Stimulated activated CD8-positive, alpha-beta memory T cell treated with anti-CD3 and anti-CD28 coated beads, Interleukin-7, amount 100 ng/mL, for 4 hours (primary cell): ENCODE measurements around the gene KIDINS220.

Experiments
- DNase-seq, 2 donors: peaks; one replicate each; pipeline ENCODE4 v3.0.0-alpha.2; 2020; ENCODE audit warnings: low read depth in 2 of 2

KIDINS220 gene

GRCh38 chr2:8805278-8806210 is 31.9 kb downstream of the KIDINS220 start:
- DNase-seq: no peak

- no peak for DNase-seq
Observed at GRCh38 chr2:8803658-8804379, 33.6 kb downstream of the KIDINS220 start.

DNA sequence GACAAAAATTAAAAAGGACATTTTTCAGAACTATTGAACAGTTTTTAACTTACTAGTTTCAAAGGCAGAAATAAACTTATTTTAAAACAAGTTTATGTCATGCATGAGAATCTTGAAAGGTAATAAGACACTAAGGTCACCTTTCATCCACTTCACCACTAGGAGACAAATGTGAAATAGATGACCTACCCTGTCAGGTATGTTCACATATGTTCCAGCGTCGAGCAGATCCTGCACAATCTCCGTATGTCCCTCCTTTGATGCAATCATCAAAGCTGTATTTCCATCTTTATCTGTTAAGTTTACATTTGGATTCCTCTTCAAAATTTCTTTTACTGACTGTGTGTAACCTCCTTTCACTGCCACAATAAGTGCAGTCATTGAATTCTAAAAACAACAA is 34.7 kb downstream of the KIDINS220 start:
- DNase-seq: no peak

- no peak for DNase-seq
Observed at GRCh38 chr2:8800821-8801220, 36.6 kb downstream of the KIDINS220 start.

GRCh38 chr2:8800218-8800617 is 37.2 kb downstream of the KIDINS220 start:
- no peak for DNase-seq

DNA sequence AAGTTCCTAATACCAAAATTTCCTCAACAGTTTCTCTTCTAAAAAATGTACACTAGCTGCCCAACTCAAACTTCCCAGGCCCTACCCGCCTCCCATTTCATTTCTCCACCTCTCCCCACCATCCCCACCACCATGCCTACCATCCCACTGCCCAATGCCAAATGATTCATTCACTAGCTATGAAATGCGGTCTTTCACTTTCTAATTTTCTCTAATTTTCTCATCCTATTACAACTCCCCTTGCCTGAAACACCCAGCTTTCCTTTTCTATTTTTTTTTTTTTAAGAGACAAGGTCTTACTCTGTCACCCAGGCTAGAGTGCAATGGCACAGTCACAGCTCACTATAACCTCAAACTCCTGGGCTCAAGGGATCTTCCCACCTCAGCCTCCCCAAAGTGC is 38.4 kb downstream of the KIDINS220 start:
- no peak for DNase-seq

DNA sequence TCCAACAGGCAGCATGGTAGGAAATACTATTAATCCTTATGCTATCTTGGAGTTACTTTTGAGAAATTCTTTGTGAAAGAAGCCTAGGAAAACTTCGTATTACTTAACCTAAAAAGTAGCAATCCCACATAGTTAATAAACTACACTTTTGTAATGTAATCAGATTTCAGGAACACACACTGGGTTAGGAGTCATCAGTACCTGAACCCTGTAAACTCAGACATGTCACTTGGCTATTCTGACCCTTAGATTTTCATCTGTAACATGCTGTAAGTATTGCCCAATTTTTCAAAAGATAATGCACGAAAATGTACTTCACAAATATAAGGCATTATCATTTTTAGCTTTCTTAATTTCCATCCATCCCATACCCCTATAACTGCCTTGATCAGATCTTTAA is 39.0 kb downstream of the KIDINS220 start:
- DNase-seq: no peak

- no peak for DNase-seq
Observed at GRCh38 chr2:8797682-8798081, 39.7 kb downstream of the KIDINS220 start.

GRCh38 chr2:8796878-8797550 is 40.4 kb downstream of the KIDINS220 start:
- no peak for DNase-seq

- DNase-seq: no peak
Observed at GRCh38 chr2:8796315-8796848, 41.0 kb downstream of the KIDINS220 start.

DNA sequence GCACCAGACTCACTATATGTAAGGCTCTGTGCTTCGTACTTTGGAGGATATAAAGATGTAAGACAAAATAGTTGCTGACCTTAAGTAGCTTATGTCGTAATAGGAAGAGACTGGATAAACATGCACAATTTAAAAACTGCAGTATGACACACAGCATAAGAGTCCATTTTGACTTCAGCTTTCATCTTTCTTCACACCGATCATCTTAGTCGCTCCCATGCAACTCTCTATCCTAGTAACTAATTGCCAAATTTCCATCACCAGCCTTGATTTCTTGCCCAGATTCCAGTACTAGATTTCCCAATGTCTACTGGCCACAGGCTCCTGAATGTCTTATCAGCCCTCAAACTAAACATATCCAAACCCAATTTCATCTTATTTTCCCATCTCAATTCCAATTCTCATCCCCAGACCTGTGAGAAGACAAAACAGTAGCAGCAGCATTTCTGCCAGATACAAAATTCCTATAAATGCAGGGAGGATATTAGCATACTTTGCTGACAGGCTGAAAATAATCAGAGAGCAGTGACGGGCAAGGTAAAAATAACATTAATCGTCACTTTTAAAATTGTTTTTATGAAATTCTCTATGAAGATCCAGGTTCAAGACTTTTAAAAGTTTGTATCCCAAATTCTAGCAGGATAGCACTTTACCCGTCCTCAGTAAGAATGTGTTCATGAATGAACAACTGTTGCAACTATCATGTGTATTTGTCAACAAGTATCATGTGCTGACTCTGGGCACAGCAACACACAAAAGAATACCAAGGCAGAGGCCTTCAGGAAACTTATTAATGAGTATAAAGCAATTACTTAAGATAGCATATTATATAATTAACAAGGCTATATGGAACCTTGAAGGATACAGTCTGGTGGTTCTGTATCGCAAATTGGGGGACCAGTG is 42.2 kb downstream of the KIDINS220 start:
- no peak for DNase-seq

- no peak for DNase-seq
Observed at GRCh38 chr2:8790739-8791162, 46.7 kb downstream of the KIDINS220 start.

- DNase-seq: no peak
Observed at GRCh38 chr2:8786463-8786862, 51.0 kb downstream of the KIDINS220 start.

- DNase-seq: no peak
Observed at GRCh38 chr2:8779795-8780671, 57.4 kb downstream of the KIDINS220 start.

GRCh38 chr2:8774371-8774770 is 63.0 kb downstream of the KIDINS220 start:
- no peak for DNase-seq

- no peak for DNase-seq
Observed at GRCh38 chr2:8767324-8767723, 70.1 kb downstream of the KIDINS220 start.

GRCh38 chr2:8761529-8762164 is 75.8 kb downstream of the KIDINS220 start:
- DNase-seq: no peak

DNA sequence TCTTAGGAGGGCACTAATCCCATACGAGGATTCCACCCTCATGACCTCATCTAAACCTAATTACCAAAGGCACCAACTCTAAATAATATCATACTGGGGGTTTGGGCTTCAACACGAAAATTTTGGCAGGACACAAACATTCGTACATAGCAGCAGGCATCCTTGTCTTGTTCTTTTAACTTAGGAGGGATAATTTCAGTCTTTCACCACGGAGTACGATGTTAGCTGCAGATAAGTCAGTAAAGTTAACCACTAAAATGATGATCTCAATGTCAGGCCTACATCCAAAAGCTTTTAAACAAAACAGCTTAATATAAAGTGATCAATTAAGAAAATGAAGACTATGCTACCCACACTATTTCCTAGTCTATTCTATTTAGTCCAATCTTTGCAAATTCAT is 80.7 kb downstream of the KIDINS220 start:
- DNase-seq: no peak

GRCh38 chr2:8756230-8756629 is 81.2 kb downstream of the KIDINS220 start:
- DNase-seq: no peak
